Breast epithelium (tissue), 3 donors: ENCODE results near the gene B4GAT1.

Experiments
- POLR2AphosphoS5 ChIP-seq, 3 donors: sonication (generic); formaldehyde crosslinking; IDR thresholded peaks; one replicate each; pipeline ENCODE4 v1.6.1; 2017; ENCODE audit warnings: antibody characterized with exemption in 3 of 3
- TF ChIP-seq, protein P1 (sequence below), 3 donors: fragments of 450-650 bp; IDR thresholded peaks; one replicate each; pipeline ENCODE4 v1.5.1; 2016 to 2017; ENCODE audit warnings: antibody characterized with exemption in 3 of 3, mild to moderate bottlenecking in 3 of 3, moderate library complexity in 3 of 3

- no peak for TF ChIP-seq POLR2AphosphoS5 (IDR thresholded peaks at IDR 0.05)
- TF ChIP-seq, protein P1, sequence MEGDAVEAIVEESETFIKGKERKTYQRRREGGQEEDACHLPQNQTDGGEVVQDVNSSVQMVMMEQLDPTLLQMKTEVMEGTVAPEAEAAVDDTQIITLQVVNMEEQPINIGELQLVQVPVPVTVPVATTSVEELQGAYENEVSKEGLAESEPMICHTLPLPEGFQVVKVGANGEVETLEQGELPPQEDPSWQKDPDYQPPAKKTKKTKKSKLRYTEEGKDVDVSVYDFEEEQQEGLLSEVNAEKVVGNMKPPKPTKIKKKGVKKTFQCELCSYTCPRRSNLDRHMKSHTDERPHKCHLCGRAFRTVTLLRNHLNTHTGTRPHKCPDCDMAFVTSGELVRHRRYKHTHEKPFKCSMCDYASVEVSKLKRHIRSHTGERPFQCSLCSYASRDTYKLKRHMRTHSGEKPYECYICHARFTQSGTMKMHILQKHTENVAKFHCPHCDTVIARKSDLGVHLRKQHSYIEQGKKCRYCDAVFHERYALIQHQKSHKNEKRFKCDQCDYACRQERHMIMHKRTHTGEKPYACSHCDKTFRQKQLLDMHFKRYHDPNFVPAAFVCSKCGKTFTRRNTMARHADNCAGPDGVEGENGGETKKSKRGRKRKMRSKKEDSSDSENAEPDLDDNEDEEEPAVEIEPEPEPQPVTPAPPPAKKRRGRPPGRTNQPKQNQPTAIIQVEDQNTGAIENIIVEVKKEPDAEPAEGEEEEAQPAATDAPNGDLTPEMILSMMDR (IDR thresholded peaks at IDR 0.05), result no peak
Measured at GRCh38 chr11:66339686-66340483, 7.5 kb downstream of the B4GAT1 start.
